ENCODE results near the gene HDAC4.

The HDAC4 gene

GRCh38 chr2:239209783-239210182 lies 191.0 kb downstream of the HDAC4 start:
- no peak for DNase-seq (ENCODE audit: low spot score)
- no peak overlapping the region for H3K27ac ChIP-seq
- TF ChIP-seq CTCF (IDR thresholded peaks at IDR 0.05), result no peak

DNA sequence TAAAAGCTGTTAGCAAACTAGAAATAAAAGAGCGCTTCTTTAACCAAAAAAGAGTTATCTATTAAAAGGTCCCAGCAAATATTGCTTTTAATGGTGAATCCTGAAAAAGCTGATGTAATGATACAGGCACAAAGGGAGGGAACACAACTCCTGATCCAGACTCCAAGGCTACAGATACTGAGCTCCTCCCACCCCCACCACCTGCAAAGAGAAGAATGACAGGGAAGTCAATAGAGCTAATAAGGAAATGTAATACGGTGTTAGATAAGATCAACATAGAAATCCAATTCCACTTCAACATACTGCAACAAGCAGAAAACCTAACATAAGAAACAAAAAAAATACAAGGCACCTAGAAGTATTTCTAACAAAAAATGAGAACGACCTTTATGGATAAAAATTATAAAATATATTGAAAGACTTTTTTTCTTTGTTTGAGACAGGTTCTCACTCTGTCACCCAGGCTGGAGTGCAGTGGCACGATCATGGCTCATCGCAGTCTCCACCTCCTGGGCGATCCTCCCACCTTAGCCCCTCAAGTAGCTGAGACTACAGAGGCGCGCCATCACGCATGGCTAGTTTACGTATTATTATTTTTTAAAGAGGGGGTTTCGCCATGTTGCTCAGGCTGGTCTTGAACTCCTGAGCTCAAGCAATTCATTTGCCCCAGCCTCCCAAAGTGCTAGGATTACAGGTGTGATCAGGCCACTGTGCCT lies 192.2 kb downstream of the HDAC4 start:
- Histone ChIP-seq H3K27ac (no peak overlapping the region), H3K4me3 (no peak overlapping the region)
- TF ChIP-seq CTCF (IDR thresholded peaks at IDR 0.05), result no peak
- DNase-seq (ENCODE audit: low spot score), result no peak

More at GRCh38 chr2:239209783-239210182, 191.0 kb downstream of the HDAC4 start:
- H3K4me3 ChIP-seq, result no peak overlapping the region

- no peak for TF ChIP-seq CTCF (IDR thresholded peaks at IDR 0.05)
Observed at GRCh38 chr2:239206851-239207250, 194.0 kb downstream of the HDAC4 start.

DNA sequence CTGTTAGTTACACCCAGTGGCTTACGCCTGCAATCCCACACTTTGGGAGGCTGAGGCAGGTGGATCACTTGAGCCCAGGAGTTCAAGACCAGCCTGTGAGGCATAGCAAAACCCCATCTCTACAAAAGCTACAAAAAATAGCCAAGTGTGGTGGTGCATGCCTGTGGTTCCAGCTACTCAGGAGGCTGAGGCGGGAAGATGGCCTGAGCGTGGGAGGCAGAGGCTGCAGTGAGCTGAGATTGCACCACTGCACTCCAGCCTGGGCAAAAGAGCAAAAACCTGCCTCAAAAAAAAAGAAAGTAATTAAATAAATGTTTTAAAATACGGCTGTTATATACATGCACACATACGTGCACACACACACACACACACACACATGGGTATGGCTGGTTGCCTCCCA lies 194.8 kb downstream of the HDAC4 start:
- H3K4me3 ChIP-seq, result no peak overlapping the region
- TF ChIP-seq CTCF (IDR thresholded peaks at IDR 0.05), result no peak
- no peak overlapping the region for H3K27ac ChIP-seq
- DNase-seq (ENCODE audit: low spot score), result no peak

More at GRCh38 chr2:239206851-239207250, 194.0 kb downstream of the HDAC4 start:
- Histone ChIP-seq H3K4me3 (no peak overlapping the region), H3K27ac (no peak overlapping the region)
- DNase-seq (ENCODE audit: low spot score), result no peak

GRCh38 chr2:239204876-239205468 lies 195.8 kb downstream of the HDAC4 start:
- no peak overlapping the region for H3K27ac ChIP-seq

DNA sequence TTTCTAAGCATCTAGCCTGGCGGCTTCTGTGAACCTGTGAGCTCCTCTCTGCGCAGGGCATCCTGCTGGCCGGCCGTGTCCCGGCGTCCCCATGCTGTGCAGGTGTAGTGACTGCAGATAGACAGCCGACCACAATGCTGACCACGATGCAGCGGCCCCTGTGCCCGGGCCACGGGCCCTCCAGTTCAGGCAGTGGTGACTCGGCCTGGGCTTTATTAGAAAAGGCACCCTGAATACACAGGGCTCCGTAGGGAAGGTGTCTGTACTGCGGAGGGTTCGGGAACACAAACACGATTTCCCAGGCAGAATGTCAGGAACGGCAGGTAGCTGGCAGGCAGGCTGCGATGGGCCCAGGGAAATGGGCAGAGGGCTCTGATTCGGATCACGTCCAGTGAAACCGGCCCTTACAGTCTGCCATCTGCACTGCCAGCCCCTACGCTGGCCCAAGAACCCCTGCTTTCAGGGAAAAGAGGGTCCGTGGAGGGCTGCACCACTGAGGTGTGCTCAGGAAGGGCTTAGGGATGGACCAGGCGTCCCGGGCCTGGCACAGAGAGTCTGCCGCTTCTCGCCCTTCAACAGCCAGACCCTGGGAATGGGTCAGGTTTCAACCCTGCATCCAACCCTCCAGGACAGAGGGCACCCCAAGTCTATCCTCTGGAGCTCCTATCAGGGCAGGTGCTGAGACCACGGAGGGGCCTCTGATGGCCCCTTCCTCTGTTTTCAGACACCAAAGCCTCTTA lies 196.5 kb downstream of the HDAC4 start:
- TF ChIP-seq CTCF (IDR thresholded peaks at IDR 0.05), result no peak
- no peak for DNase-seq (ENCODE audit: low spot score)
- H3K27ac ChIP-seq, result no peak overlapping the region

More at GRCh38 chr2:239204876-239205468, 195.8 kb downstream of the HDAC4 start:
- DNase-seq (ENCODE audit: low spot score), result no peak
- no peak for TF ChIP-seq CTCF (IDR thresholded peaks at IDR 0.05)
- H3K4me3 ChIP-seq, result no peak overlapping the region

More for the DNA sequence above, 196.5 kb downstream of the HDAC4 start:
- H3K4me3 ChIP-seq, result no peak overlapping the region

Data from coronary artery (tissue), 2 donors.